BJ (cell line): ENCODE data around the gene AGBL4. TPM values are rescaled to one million over a fixed set of nuclear protein-coding genes. Genes with fewer than 3 reads are reported as not detected.

Source experiments
- CTCF ChIA-PET: fragments of 350-600 bp; formaldehyde crosslinking; extraction: SDS; loops from one replicate; lab custom pipeline; 2021; ENCODE audit warnings: antibody characterized with exemption, inconsistent platforms; lab: Yijun Ruan, JAX
- POLR2A ChIA-PET: fragments of 300-600 bp; sonication (Branson Sonifier 250); formaldehyde crosslinking; extraction: SDS; loops from one replicate; lab custom pipeline; 2021; ENCODE audit warnings: antibody characterized with exemption; lab: Charles Lee
- DNase-seq: peaks from one replicate; pipeline ENCODE4 v3.0.0-alpha.2; 2011; ENCODE audit warnings: low read depth
- H3K27me3 ChIP-seq: 2 replicates; pipeline ENCODE4 v1.6.0; 2011; ENCODE audit warnings: low read length; ENCODE audit not compliant: control insufficient read depth, insufficient read depth
- H3K36me3 ChIP-seq: 2 replicates; pipeline ENCODE4 v1.5.1; 2011; ENCODE audit warnings: low read length; ENCODE audit not compliant: control insufficient read depth, insufficient read depth
- H3K4me3 ChIP-seq: 2 replicates; pipeline ENCODE4 v1.5.1; 2011; ENCODE audit warnings: low read depth, mild to moderate bottlenecking, control low read depth, low read length
- CTCF ChIP-seq: IDR thresholded peaks from 2 replicates; pipeline ENCODE4 v1.5.1; 2011; ENCODE audit warnings: low read depth, mild to moderate bottlenecking, control low read depth, inconsistent platforms, low read length, moderate library complexity; ENCODE audit not compliant: insufficient read depth
- polyA plus RNA-seq: library from polyadenylated mRNA; depleted of rRNA; stranded (reverse); fragments of >200 nt; gene quantifications from 2 replicates; pipeline ENCODE4 v1.2.3, GENCODE V29; 2011

The AGBL4 gene
- polyA plus RNA-seq, 1 experiment: not detected

- no peak for TF ChIP-seq CTCF
- Histone ChIP-seq H3K27me3 (no peaks in the 10 kb centered on the region), H3K4me3 (no peak overlapping the region), H3K36me3 (no peaks in the 10 kb centered on the region)
- ChIA-PET CTCF (no interaction called here), POLR2A (no interaction called here)
- DNase-seq: no peak
Observed at GRCh38 chr1:48640836-48641492, 1382.8 kb downstream of the AGBL4 start.

GRCh38 chr1:48629867-48630266 is 1393.9 kb downstream of the AGBL4 start:
- Histone ChIP-seq H3K4me3 (no peak overlapping the region), H3K36me3 (no peaks in the 10 kb centered on the region), H3K27me3 (no peaks in the 10 kb centered on the region)
- no peak for DNase-seq
- POLR2A ChIA-PET: no interaction called here
- no peak for TF ChIP-seq CTCF
- CTCF ChIA-PET: interaction anchor here (1.4 kb wide), 1 partner anchor 48 kb away, joined by 3 read pairs; no protein-coding TSS in a partner anchor

DNA sequence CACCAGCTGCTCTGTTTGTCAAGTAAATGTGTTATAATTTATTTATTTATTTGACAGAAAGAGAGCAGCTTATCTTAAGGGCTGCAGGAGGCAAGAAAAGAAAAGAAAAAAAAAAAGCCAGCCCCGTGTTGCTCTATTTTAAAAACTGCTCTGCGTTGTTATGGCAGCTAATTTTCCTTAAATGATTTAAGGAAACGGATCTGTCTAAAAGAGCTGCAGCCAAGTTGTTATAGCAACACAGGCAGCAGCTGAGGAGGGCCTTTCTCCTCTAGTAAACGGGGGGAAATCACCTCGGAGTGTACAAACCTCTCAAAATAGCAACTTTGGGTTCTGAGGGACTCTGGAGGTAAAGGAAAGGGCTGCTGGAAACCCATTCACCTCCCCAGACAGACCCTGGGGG is 1396.3 kb downstream of the AGBL4 start:
- no peak overlapping the region for H3K4me3 ChIP-seq
- no peaks in the 10 kb centered on the region for H3K36me3 ChIP-seq
- DNase-seq: no peak
- TF ChIP-seq CTCF: no peak
- POLR2A ChIA-PET: interaction anchor here (0.7 kb wide), 1 partner anchor 11 kb away, joined by 6 read pairs; no protein-coding TSS in a partner anchor
- H3K27me3 ChIP-seq: no peaks in the 10 kb centered on the region
- CTCF ChIA-PET: no interaction called here

DNA sequence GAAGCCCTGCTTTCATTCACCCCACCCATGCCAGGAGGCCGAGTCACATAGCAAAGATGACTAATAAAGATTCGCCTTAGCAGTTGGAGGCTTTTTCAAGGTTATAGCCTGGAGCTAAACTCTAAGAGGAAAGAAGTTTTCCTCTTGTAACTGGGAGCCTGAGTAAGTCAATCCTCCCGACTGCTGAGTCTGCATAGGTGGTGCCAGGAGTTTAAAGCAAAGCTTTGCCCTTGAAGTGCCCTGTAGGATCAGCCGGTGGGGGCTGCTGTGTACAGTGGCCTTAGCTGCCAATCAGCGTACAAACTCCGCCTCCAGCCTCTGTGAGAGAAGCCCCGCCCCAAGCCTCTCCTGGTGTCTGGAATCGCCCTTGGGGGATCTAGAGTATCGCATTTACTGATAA is 1404.2 kb downstream of the AGBL4 start:
- peak; percentile 5 for DNase-seq
- Histone ChIP-seq H3K27me3 (no peaks in the 10 kb centered on the region), H3K4me3 (no peak overlapping the region), H3K36me3 (no peaks in the 10 kb centered on the region)
- ChIA-PET CTCF (no interaction called here), POLR2A (no interaction called here)
- no peak for TF ChIP-seq CTCF

DNA sequence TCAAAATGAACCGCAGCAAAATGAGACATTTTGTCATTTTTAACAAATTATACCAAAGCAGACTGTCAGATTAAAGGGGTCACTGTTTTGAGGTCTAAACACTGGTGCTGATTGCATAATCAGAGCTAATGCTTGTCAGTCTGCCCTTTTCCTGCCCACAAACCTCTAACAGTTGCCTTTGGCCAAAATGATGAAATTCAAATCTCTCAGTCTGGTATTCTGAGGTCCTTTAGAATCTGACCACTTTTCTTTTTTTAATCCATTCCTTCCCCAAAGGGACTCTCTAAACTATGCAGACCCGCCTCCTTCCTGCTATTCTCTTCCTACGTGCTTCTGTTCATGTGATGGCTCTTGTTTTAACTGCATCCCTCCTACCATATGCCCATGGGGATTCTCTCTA is 1406.5 kb downstream of the AGBL4 start:
- POLR2A ChIA-PET: no interaction called here
- Histone ChIP-seq H3K36me3 (no peaks in the 10 kb centered on the region), H3K4me3 (no peak overlapping the region), H3K27me3 (no peaks in the 10 kb centered on the region)
- CTCF ChIA-PET: interaction anchor here (1.2 kb wide), 1 partner anchor 18 kb away, joined by 3 read pairs; no protein-coding TSS in a partner anchor
- TF ChIP-seq CTCF: no peak
- DNase-seq: peak; percentile 15
